Peyer's patch (tissue), 4 donors: ENCODE measurements around the gene RSAD1.

Experiments used
- POLR2A ChIP-seq, 2 donors: fragments of 450-650 bp; IDR thresholded peaks; one replicate each; pipeline ENCODE4 v1.5.1; 2017; ENCODE audit warnings: antibody characterized with exemption in 2 of 2, mild to moderate bottlenecking in 2 of 2, moderate library complexity in 2 of 2
- TF ChIP-seq, protein P1 (sequence below), 6 experiments: fragments of 450-650 bp in 4 of 6; fragments of 200-600 bp in 2 of 6; sonication (generic) in 1 of 6; IDR thresholded peaks; one replicate each; pipeline ENCODE4 v1.5.1; 2017 to 2019; ENCODE audit warnings: antibody characterized with exemption in 6 of 6, mild to moderate bottlenecking in 3 of 6, moderate library complexity in 1 of 6

- TF ChIP-seq POLR2A (IDR thresholded peaks at IDR 0.05), result no peak
- TF ChIP-seq, protein P1, sequence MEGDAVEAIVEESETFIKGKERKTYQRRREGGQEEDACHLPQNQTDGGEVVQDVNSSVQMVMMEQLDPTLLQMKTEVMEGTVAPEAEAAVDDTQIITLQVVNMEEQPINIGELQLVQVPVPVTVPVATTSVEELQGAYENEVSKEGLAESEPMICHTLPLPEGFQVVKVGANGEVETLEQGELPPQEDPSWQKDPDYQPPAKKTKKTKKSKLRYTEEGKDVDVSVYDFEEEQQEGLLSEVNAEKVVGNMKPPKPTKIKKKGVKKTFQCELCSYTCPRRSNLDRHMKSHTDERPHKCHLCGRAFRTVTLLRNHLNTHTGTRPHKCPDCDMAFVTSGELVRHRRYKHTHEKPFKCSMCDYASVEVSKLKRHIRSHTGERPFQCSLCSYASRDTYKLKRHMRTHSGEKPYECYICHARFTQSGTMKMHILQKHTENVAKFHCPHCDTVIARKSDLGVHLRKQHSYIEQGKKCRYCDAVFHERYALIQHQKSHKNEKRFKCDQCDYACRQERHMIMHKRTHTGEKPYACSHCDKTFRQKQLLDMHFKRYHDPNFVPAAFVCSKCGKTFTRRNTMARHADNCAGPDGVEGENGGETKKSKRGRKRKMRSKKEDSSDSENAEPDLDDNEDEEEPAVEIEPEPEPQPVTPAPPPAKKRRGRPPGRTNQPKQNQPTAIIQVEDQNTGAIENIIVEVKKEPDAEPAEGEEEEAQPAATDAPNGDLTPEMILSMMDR (IDR thresholded peaks at IDR 0.05), result no peak
Observed at GRCh38 chr17:50493744-50494143, 15.1 kb downstream of the RSAD1 start.
